ENCODE data around the gene NR2F1-AS1. TPM values are rescaled to one million over a fixed set of nuclear protein-coding genes. Genes with fewer than 3 reads are reported as not detected.
"Not testable (repeated sequence)": the region's sequence is repeated elsewhere in the genome, so short reads cannot be mapped to it uniquely, and the experiment has no call there.

The NR2F1-AS1 gene
- total RNA-seq, 1 donor from 2014 or later: 16.2 TPM

- intact Hi-C loops (cut with DNase I): no loop called here
- Histone ChIP-seq H3K4me3 (no peak overlapping the region), H3K27me3 (no peaks in the 10 kb centered on the region), H3K4me1 (no peaks in the 10 kb centered on the region), H3K27ac (no peak overlapping the region), H3K9me3 (no peaks in the 10 kb centered on the region), H3K36me3 (no peaks in the 10 kb centered on the region)
- TF ChIP-seq CTCF (IDR thresholded peaks at IDR 0.05): no peak
- DNase-seq (no peak), ATAC-seq (no peak)
These were observed 178.6 kb downstream of the NR2F1-AS1 start for GRCh38 chr5:93402451-93402850.

- TF ChIP-seq CTCF (IDR thresholded peaks at IDR 0.05): no peak
- no peak for ATAC-seq
These were observed 179.3 kb downstream of the NR2F1-AS1 start for GRCh38 chr5:93401634-93402213.

GRCh38 chr5:93399675-93400074 lies 181.3 kb downstream of the NR2F1-AS1 start:
- H3K36me3 ChIP-seq: no peaks in the 10 kb centered on the region
- intact Hi-C loops (cut with DNase I): no loop called here
- DNase-seq (no peak), ATAC-seq (no peak)
- H3K4me3 ChIP-seq: no peak overlapping the region
- no peak for TF ChIP-seq CTCF (IDR thresholded peaks at IDR 0.05)
- H3K27me3 ChIP-seq: no peaks in the 10 kb centered on the region
- no peak overlapping the region for H3K27ac ChIP-seq
- H3K4me1 ChIP-seq: no peaks in the 10 kb centered on the region
- H3K9me3 ChIP-seq: no peaks in the 10 kb centered on the region

More at GRCh38 chr5:93401634-93402213, 179.3 kb downstream of the NR2F1-AS1 start:
- Histone ChIP-seq H3K36me3 (no peaks in the 10 kb centered on the region), H3K27me3 (no peaks in the 10 kb centered on the region), H3K27ac (no peak overlapping the region), H3K4me1 (no peaks in the 10 kb centered on the region), H3K4me3 (no peak overlapping the region), H3K9me3 (no peaks in the 10 kb centered on the region)
- no peak for DNase-seq
- intact Hi-C loops (cut with DNase I): no loop called here

GRCh38 chr5:93395971-93396379 lies 185.0 kb downstream of the NR2F1-AS1 start:
- no peaks in the 10 kb centered on the region for H3K9me3 ChIP-seq
- no peaks in the 10 kb centered on the region for H3K27me3 ChIP-seq
- intact Hi-C loops (cut with DNase I): no loop called here
- ATAC-seq: no peak
- H3K4me3 ChIP-seq: no peak overlapping the region
- no peaks in the 10 kb centered on the region for H3K4me1 ChIP-seq
- no peak for DNase-seq
- no peak overlapping the region for H3K27ac ChIP-seq
- no peaks in the 10 kb centered on the region for H3K36me3 ChIP-seq
- TF ChIP-seq CTCF (IDR thresholded peaks at IDR 0.05): no peak

- ATAC-seq: no peak
- Histone ChIP-seq H3K9me3 (no peaks in the 10 kb centered on the region), H3K4me3 (no peak overlapping the region), H3K36me3 (no peaks in the 10 kb centered on the region), H3K27ac (no peak overlapping the region), H3K4me1 (no peaks in the 10 kb centered on the region), H3K27me3 (no peaks in the 10 kb centered on the region)
- intact Hi-C loops (cut with DNase I): no loop called here
- no peak for TF ChIP-seq CTCF (IDR thresholded peaks at IDR 0.05)
- no peak for DNase-seq
These were observed 186.0 kb downstream of the NR2F1-AS1 start for GRCh38 chr5:93395010-93395409.

GRCh38 chr5:93394301-93394700 lies 186.7 kb downstream of the NR2F1-AS1 start:
- no peak overlapping the region for H3K4me3 ChIP-seq
- no peaks in the 10 kb centered on the region for H3K36me3 ChIP-seq
- H3K9me3 ChIP-seq: no peaks in the 10 kb centered on the region
- no peak for DNase-seq
- no peaks in the 10 kb centered on the region for H3K27me3 ChIP-seq
- no peak overlapping the region for H3K27ac ChIP-seq
- intact Hi-C loops (cut with DNase I): no loop called here
- H3K4me1 ChIP-seq: no peaks in the 10 kb centered on the region
- TF ChIP-seq CTCF (IDR thresholded peaks at IDR 0.05): no peak
- no peak for ATAC-seq

GRCh38 chr5:93391169-93391568 lies 189.8 kb downstream of the NR2F1-AS1 start:
- ATAC-seq; intact Hi-C loops (cut with DNase I); H3K9me3 ChIP-seq: not testable (repeated sequence)

More at GRCh38 chr5:93391169-93391568, 189.8 kb downstream of the NR2F1-AS1 start:
- not testable (repeated sequence) for H3K4me3 ChIP-seq, H3K4me1 ChIP-seq, DNase-seq, H3K27me3 ChIP-seq, H3K27ac ChIP-seq, H3K36me3 ChIP-seq
